GM12873 (cell line): Measurements from ENCODE around the gene COPE.

Experiments used
- TF ChIP-seq, protein P1 (sequence below): IDR thresholded peaks from 2 replicates; pipeline ENCODE4 v1.5.1; 2012; ENCODE audit warnings: low read depth, mild to moderate bottlenecking, moderate library complexity, low read length, control low read depth; ENCODE audit not compliant: insufficient read depth; ENCODE audit errors: missing control alignments

Gene COPE

DNA sequence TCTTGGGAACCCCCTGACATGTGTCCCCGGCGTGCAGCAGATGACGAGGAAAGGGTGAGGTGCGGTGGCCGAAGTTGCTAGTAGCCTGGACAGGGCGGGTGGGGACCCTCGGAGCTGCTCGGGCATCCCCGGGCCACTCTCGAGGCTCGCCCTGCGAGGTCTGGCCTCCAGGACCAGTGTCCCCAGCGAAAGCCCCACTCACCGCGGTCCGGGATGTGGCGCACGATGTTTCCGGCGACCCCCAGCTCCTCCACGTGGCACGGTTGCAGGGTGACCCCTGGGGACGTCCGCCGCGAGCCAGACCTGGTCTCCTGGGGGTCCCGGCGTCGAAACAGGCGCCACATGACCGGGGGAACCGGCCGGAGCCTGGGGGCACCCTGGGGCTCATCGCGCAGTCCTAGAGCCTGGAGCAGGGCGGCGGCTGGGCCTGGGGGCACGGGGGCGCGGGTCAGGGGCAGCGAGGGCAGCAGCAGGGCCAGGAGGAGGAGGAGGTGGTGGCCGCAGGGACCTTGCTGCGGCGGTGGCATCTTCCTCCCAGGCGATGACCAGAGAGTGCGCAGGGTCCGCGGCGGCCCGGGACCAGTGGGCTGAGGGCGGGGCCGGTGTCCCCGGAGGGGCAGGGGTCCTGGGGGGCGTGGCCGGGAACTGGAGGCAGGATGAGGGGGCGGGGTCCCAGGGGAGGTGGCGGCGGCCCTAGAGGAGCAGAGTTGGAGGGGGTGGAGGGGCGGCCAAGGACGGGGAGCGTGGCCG is 49.2 kb downstream of the COPE start:
- TF ChIP-seq, protein P1, sequence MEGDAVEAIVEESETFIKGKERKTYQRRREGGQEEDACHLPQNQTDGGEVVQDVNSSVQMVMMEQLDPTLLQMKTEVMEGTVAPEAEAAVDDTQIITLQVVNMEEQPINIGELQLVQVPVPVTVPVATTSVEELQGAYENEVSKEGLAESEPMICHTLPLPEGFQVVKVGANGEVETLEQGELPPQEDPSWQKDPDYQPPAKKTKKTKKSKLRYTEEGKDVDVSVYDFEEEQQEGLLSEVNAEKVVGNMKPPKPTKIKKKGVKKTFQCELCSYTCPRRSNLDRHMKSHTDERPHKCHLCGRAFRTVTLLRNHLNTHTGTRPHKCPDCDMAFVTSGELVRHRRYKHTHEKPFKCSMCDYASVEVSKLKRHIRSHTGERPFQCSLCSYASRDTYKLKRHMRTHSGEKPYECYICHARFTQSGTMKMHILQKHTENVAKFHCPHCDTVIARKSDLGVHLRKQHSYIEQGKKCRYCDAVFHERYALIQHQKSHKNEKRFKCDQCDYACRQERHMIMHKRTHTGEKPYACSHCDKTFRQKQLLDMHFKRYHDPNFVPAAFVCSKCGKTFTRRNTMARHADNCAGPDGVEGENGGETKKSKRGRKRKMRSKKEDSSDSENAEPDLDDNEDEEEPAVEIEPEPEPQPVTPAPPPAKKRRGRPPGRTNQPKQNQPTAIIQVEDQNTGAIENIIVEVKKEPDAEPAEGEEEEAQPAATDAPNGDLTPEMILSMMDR = no peak

DNA sequence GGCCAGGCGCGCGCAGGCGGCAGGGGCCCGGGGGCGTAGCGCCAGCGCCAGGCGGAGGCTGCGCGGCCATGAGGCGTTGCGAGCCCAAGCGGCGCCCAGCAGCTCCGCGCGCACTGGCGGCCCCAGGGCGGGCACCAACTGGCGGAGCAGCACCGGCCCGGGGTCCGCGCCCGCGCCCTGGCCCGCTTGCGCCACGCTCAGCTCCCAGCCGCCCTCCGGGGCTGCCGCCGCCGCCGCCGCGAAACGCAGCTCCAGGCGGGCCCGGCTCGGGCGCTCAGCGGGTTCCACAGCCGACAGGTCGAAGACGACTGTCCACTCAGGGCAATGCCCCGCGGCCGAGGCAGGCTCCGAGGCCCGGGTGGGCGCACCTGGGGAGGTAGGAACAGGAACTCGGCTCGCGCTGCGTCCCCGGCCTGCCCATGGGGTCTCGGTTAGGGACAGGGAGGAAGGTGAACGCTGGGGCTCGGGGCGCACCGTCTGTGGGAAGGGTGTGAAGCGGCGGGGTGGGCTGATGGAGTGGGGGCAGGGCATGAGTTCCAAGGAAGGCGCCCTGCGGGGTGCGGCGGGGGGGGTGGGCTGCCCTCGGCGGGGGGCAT is 50.1 kb downstream of the COPE start:
- TF ChIP-seq, protein P1 = no peak

DNA sequence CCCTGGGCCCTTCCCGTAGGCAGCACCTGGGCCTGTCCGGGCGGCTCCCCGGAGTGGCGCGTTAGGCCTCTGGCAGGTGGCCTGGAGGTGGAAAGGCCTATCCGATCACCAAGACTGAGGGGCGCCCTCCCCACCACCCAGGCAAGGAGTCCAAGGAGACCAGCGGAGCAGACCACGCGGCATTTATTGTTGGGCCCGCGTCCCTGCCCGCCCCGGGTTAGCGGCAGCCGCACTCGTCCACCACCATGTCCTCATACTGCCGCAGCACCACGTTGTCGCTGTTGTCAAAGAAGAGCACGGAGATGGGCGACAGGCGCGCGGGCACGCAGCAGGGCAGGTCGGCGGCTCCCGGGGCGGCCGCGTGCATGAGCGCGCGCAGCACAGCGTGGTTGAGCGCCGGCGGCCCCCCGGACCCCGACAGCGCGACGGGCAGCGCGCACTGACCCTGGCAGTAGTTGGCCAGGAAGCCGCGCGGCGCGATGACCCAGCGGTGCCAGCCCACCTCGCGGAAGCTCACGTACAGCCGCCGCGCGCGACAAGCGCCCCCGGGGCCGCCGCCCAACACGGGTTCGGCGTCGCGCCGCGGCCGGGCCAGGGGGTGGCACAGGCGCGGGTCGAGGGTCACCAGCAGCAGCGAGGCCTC is 50.7 kb downstream of the COPE start:
- TF ChIP-seq, protein P1 = no peak

DNA sequence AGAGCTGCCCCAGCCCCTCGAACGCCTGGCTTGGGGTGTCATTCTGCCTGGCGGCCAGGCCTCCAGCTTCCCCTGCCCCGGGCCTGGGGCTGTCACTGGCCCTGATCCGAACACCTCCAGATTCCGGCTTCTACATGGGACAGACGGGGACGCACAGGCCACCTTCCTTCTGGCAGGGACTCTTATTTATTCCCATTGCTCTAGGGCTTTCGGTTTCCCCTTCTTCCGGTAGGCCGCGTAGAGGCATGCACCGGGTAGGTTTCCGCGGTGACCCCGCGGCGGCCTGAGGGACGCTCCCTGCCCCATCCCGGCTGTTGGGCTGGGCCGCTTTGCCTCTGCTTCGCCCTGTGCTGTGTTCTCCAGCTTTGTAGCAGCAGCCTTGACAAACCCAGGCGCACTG is 51.4 kb downstream of the COPE start:
- TF ChIP-seq, protein P1 = no peak

DNA sequence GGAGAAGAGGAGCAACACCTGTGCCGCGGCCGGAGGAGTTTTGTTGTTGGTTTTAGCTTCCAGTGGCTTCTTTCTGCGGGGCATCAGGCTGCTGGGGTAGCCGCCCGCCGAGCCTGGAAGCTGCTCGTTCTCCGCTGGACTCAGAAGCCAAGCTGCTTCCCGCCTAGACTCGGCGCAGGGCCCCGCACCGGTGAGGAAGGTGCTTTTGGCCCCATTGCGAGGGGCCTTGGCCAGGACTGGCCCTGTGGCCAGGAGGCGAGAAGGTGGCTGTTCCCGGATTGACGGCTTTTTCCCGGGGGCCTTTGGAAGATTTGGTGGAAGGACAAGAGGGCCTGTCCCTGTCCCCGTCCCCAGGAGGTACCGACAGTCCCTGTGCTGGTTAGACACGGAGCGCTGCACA is 52.0 kb downstream of the COPE start:
- TF ChIP-seq, protein P1 = no peak

DNA sequence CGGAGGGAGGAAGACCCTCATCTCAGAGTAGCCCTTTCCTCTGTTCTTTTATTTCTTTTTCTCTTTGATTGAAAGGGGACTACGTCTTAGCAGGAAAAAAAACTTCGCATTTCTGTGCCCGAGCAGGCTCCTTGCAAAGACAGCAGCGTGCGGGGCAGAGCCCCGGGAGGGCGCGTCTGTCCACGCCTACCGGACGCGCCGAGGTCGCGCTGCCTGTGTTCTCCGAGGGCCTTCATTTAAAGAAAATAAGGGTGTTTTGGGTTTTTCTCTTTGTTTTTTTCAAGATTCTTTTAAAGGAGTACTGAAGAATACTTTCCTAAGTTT is 52.4 kb downstream of the COPE start:
- TF ChIP-seq, protein P1 = no peak

DNA sequence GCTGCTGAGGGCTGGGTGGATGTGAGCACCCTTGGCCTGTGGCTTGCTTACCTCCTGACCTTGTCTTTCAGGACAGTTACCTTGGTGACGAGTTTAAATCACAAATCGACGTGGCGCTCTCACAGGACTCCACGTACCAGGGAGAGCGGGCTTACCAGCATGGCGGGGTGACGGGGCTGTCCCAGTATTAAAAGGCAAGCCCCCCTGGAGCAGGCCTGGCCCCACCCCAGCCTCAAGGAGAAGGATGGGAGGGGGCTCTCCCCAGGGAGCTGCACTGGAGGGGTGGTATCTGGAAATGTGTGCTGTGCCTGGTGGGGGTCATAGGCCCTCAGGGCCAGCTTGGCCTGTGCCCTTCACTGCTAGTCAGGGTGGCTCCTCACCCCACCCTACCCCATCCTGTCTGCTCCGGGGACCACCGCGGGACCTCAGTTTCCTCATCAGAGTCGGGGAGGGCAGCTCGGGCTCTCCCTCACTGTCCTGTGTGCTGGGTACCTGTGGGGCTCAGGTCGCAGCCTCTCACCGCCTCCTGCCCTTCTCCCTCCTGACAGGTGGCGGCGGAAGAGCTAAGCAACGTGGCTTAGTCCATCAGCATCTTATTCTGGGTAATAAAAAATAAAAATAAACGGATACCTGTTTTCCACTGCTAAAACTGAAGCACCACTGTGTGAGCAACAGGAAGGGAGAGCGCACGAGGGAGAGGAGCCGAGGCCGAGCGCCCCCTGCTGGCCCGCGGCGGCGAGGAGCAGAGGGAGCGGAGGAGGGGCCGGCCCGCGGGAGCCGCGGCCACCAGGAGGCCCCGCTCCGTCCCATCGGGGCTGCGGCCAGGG is 53.0 kb downstream of the COPE start:
- TF ChIP-seq, protein P1 = peak; percentile 89
